Measurements from ENCODE around the gene BAZ2B. TPM values are rescaled to one million over a fixed set of nuclear protein-coding genes. Genes with fewer than 3 reads are reported as not detected.
A peak's percentile ranks its signal among the peaks of the same experiment; 100 is the strongest.

BAZ2B gene
- total RNA-seq, 1 donor from 2014 or later = 37.4 TPM

DNA sequence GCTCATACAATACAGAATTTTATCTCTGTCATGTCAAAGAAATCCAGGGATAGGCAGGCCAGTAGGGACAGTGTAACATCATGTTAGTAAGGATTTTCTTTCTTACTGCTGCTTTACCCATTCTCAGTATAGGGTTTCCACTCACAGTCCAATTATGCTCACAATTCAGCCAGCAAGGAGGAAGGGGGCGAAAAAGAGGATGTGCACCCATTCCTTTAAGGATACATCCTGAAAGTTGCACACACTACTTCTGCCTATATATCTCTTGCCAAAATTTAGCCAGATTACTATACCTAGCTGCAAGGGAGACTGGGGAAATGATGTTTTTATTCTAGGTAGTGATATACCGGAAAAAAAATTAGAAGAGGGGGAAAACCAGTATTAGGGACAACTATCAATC is 66.1 kb downstream of the BAZ2B start:
- FAIRE-seq (no peak), DNase-seq (ENCODE audit: low read depth) (no peak)
- TF ChIP-seq, protein P1, sequence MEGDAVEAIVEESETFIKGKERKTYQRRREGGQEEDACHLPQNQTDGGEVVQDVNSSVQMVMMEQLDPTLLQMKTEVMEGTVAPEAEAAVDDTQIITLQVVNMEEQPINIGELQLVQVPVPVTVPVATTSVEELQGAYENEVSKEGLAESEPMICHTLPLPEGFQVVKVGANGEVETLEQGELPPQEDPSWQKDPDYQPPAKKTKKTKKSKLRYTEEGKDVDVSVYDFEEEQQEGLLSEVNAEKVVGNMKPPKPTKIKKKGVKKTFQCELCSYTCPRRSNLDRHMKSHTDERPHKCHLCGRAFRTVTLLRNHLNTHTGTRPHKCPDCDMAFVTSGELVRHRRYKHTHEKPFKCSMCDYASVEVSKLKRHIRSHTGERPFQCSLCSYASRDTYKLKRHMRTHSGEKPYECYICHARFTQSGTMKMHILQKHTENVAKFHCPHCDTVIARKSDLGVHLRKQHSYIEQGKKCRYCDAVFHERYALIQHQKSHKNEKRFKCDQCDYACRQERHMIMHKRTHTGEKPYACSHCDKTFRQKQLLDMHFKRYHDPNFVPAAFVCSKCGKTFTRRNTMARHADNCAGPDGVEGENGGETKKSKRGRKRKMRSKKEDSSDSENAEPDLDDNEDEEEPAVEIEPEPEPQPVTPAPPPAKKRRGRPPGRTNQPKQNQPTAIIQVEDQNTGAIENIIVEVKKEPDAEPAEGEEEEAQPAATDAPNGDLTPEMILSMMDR (IDR thresholded peaks at IDR 0.05; ENCODE audit: insufficient read depth, low read length, severe bottlenecking) = no peak
- H3K36me3 ChIP-seq (ENCODE audit: control insufficient read depth, insufficient read depth, low read length) = no peaks in the 10 kb centered on the region
- H3K4me3 ChIP-seq (ENCODE audit: low read depth, low read length) = no peak overlapping the region
- H3K27me3 ChIP-seq (ENCODE audit: control insufficient read depth, insufficient read depth, low read length) = no peaks in the 10 kb centered on the region

DNA sequence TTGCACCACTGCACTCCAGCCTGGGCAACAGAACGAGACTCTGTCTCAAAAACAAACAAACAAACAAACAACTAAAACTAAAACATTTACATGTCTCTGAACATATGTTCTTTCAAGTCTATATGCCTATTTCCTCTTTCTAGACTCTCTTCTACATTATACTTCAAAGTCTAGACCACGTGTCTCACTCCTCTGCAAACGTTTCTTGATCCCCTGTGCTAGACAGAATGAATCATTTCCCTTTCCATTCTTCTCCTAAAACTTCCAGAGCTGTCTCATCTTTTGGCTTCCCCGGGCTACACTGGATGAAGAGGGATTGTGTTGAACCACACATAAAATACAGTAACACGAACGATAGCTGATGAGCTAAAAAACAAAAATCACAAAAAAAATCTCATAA is 67.1 kb downstream of the BAZ2B start:
- peak; percentile 66 for DNase-seq (ENCODE audit: low read depth)
- Histone ChIP-seq H3K36me3 (ENCODE audit: control insufficient read depth, insufficient read depth, low read length) (no peaks in the 10 kb centered on the region), H3K27me3 (ENCODE audit: control insufficient read depth, insufficient read depth, low read length) (no peaks in the 10 kb centered on the region), H3K4me3 (ENCODE audit: low read depth, low read length) (no peak overlapping the region)
- TF ChIP-seq, protein P1 (IDR thresholded peaks at IDR 0.05; ENCODE audit: insufficient read depth, low read length, severe bottlenecking) = no peak
- FAIRE-seq = no peak

DNA sequence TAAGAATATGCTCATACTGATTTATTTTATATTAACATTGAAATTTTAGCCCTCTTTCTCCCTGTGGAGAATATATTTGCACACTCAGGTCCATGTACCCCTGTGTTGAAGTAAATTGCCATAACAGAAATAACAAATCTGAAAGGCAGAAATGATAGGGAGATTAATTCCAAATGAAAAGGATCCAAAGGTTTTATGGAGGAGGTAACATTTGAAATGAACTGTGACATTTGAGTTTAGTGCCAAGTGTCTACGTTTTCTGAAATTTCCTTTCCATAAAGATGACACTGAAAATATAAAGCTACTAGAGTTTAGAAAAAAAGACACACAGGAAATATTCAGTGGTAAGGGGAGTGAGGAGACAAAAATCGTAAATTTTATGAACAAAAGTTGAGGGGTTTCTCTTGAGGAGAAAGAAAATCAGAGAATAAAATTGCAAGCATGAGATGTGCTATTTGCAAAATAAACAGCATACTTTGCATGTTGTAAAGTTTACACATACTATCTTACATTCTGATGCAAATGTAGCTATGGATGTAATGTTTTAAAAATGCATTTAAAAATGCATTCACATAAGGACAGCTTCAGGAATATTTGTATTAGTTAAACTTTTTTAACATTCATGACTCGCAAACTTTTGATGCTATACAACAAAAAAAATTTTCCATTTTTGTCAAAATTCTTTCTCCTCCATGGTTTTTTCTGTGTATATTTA is 69.5 kb downstream of the BAZ2B start:
- no peak for FAIRE-seq
- H3K36me3 ChIP-seq (ENCODE audit: control insufficient read depth, insufficient read depth, low read length) = no peaks in the 10 kb centered on the region
- H3K4me3 ChIP-seq (ENCODE audit: low read depth, low read length) = no peak overlapping the region
- DNase-seq (ENCODE audit: low read depth) = no peak
- H3K27me3 ChIP-seq (ENCODE audit: control insufficient read depth, insufficient read depth, low read length) = no peaks in the 10 kb centered on the region
- TF ChIP-seq, protein P1 (IDR thresholded peaks at IDR 0.05; ENCODE audit: insufficient read depth, low read length, severe bottlenecking) = no peak

DNA sequence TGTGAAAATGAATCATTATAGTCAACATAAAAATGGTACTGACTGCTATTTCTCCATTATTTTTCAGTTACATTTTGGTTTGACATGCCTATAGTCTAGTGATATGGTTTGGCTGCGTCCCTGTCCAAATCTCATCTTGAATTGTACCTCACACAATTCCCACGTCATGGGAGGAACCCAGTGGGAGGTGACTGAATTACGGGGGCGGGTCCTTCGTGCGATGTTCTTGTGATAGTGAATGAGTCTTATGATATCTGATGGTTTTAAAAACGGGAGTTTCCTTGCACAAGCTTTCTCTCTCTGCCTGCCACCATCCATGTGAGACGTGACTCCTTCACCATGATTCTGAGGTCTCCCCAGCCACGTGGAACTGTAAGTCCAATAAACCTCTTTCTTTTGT is 70.3 kb downstream of the BAZ2B start:
- H3K4me3 ChIP-seq (ENCODE audit: low read depth, low read length) = no peak overlapping the region
- H3K36me3 ChIP-seq (ENCODE audit: control insufficient read depth, insufficient read depth, low read length) = no peaks in the 10 kb centered on the region
- TF ChIP-seq, protein P1 (IDR thresholded peaks at IDR 0.05; ENCODE audit: insufficient read depth, low read length, severe bottlenecking) = no peak
- no peaks in the 10 kb centered on the region for H3K27me3 ChIP-seq (ENCODE audit: control insufficient read depth, insufficient read depth, low read length)
- DNase-seq (ENCODE audit: low read depth) (no peak), FAIRE-seq (no peak)

DNA sequence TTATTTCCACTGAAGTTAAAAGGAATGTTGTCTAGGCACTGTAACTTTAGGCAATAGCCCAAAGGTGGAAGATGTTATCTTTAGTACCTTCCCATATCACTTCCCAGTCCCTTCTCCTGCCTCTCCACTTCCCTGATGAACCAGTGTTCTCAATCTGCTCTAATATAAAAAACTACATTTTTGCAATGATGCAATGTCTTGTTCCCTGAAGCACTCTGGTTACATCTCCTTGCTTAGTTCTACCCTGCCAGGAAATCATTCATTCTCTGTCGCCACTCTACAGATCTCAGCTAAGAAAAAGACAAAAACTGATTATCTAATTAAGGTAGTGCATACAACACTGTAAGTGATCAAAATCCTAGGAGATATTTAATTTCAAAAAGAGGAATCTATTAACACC is 71.3 kb downstream of the BAZ2B start:
- no peaks in the 10 kb centered on the region for H3K36me3 ChIP-seq (ENCODE audit: control insufficient read depth, insufficient read depth, low read length)
- FAIRE-seq = no peak

More for the DNA sequence above, 71.3 kb downstream of the BAZ2B start:
- TF ChIP-seq, protein P1 (IDR thresholded peaks at IDR 0.05; ENCODE audit: insufficient read depth, low read length, severe bottlenecking) = no peak
- Histone ChIP-seq H3K27me3 (ENCODE audit: control insufficient read depth, insufficient read depth, low read length) (no peaks in the 10 kb centered on the region), H3K4me3 (ENCODE audit: low read depth, low read length) (no peak overlapping the region)
- DNase-seq (ENCODE audit: low read depth) = no peak

Measured in bronchial epithelial cell (primary cell).